HepG2 (cell line): ENCODE results near the gene CASKIN1. TPM values are rescaled to one million over a fixed set of nuclear protein-coding genes. Genes with fewer than 3 reads are reported as not detected.

ENCODE experiments used
- HIC2 ChIP-seq: sonication (generic); formaldehyde crosslinking; IDR thresholded peaks from 2 replicates; pipeline ENCODE4 v1.9.0; 2022; ENCODE audit warnings: low read depth, missing genetic modification reagents
- MED8 ChIP-seq: sonication (generic); formaldehyde crosslinking; IDR thresholded peaks from 2 replicates; pipeline ENCODE4 v1.8.1; 2023; ENCODE audit warnings: mild to moderate bottlenecking, missing genetic modification reagents; ENCODE audit not compliant: insufficient replicate concordance
- PAF1 ChIP-seq: IDR thresholded peaks from 2 replicates; pipeline ENCODE4 v1.6.1; 2016; ENCODE audit warnings: missing genetic modification reagents, missing compliant biosample characterization
- RFX1 ChIP-seq: fragments of 450-650 bp; IDR thresholded peaks from 2 replicates; pipeline ENCODE4 v1.6.1; 2017
- RNF2 ChIP-seq: fragments of 450-650 bp; conservative IDR thresholded peaks from 2 replicates; pipeline ENCODE4 v1.6.1; 2016; ENCODE audit warnings: low read depth
- RNF219 ChIP-seq: sonication (generic); formaldehyde crosslinking; IDR thresholded peaks from 2 replicates; pipeline ENCODE4 v1.5.0; 2020; ENCODE audit warnings: mild to moderate bottlenecking, missing genetic modification reagents
- SNAPC2 ChIP-seq: sonication (generic); formaldehyde crosslinking; IDR thresholded peaks from 2 replicates; pipeline ENCODE4 v1.8.1; 2022; ENCODE audit warnings: mild to moderate bottlenecking, missing genetic modification reagents
- TAF1 ChIP-seq: sonication (generic); formaldehyde crosslinking; IDR thresholded peaks from 2 replicates; pipeline ENCODE4 v1.4.0; 2020; ENCODE audit warnings: missing genetic modification reagents
- TCF7 ChIP-seq: sonication (generic); IDR thresholded peaks from 2 replicates; pipeline ENCODE4 v1.6.1; 2016; ENCODE audit warnings: antibody characterized with exemption, low read depth
- ZBTB44 ChIP-seq: sonication (generic); formaldehyde crosslinking; IDR thresholded peaks from 2 replicates; pipeline ENCODE4 v1.4.0; 2020; ENCODE audit warnings: missing genetic modification reagents
- ZKSCAN5 ChIP-seq: sonication (generic); formaldehyde crosslinking; IDR thresholded peaks from 2 replicates; pipeline ENCODE4 v1.5.1; 2020; ENCODE audit warnings: mild to moderate bottlenecking, missing genetic modification reagents
- ZNF430 ChIP-seq: sonication (generic); formaldehyde crosslinking; IDR thresholded peaks from 2 replicates; pipeline ENCODE4 v1.9.0; 2021; ENCODE audit warnings: mild to moderate bottlenecking, missing genetic modification reagents
- ZNF512 ChIP-seq: sonication (generic); formaldehyde crosslinking; IDR thresholded peaks from 2 replicates; pipeline ENCODE4 v1.4.0; 2020; ENCODE audit warnings: mild to moderate bottlenecking, missing genetic modification reagents
- ZNF713 ChIP-seq: sonication (generic); formaldehyde crosslinking; IDR thresholded peaks from 2 replicates; pipeline ENCODE4 v1.4.0; 2020; ENCODE audit warnings: mild to moderate bottlenecking, missing genetic modification reagents
- ZNF850 ChIP-seq: sonication (generic); formaldehyde crosslinking; conservative IDR thresholded peaks from 2 replicates; pipeline ENCODE4 v1.9.0; 2021; ENCODE audit warnings: mild to moderate bottlenecking, missing genetic modification reagents
- polyA plus RNA-seq, 8 experiments: library from polyadenylated mRNA; depleted of rRNA in 3 of 8; stranded (reverse) in 7 of 8; unstranded in 1 of 8; fragments of >200 nt; fragmentation: Illumina TruSeq in 4 of 8; extraction: Trizol in 4 of 8; gene quantifications; 2 replicates each; pipeline versions ENCODE4 v1.2.1 to v1.2.3, GENCODE V29; 2011 to 2016; ENCODE audit warnings: low read depth in 4 of 8, missing spikeins in 1 of 8, mixed read lengths in 1 of 8; ENCODE audit not compliant: insufficient read depth in 1 of 8
- total RNA-seq, 5 experiments: library from RNA; depleted of rRNA; stranded (reverse); fragments of >200 nt; fragmentation: Illumina TruSeq; extraction: Trizol; gene quantifications; 2 replicates each; pipeline ENCODE4 v1.2.3, GENCODE V29; 2016; ENCODE audit warnings: low read depth in 1 of 5
- TF ChIP-seq, protein P1 (sequence below): sonication (generic); formaldehyde crosslinking; IDR thresholded peaks from 2 replicates; pipeline ENCODE4 v1.5.1; 2020; ENCODE audit warnings: mild to moderate bottlenecking, missing genetic modification reagents, borderline replicate concordance

The CASKIN1 gene
- total and polyA plus RNA-seq, 2 of the 13 experiments (the other 11 are each of a cell fraction or from before 2014, with no cell fraction given), result 1.2 to 2.2 TPM

DNA sequence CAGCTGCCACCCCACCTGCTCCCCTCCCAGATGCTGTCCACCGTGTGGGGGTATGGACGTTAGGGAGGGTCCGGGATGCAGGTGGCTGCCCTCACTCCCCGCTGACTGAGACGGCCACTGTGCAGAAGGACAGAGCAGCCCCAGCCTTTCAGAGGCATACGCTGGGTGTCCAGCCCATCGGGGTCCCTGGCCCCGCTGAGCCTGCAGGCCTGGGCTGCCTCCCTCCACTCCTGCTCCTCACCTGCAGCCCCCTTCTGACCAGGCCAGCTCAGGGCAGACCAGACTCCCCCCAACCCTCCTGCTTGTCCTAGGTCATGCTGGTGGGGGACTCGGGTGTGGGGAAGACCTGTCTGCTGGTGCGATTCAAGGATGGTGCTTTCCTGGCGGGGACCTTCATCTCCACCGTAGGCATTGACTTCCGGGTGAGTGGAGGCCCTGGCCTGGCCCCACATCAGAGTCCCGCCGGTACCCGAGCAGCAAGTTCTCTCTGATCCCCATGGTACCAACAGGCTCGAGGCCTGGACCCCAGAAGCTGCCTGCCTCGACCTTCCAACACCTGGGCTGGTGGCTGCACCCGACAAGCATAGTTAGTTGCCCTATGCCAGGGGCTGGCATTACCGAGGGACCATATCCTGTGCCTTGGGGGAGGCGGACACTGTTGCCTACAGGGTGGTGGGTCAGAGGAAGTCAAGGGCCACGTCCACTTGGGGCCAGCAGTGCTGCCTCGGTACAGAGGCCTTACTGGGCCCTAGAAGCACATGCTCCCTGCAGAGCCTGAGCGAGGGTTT, 46.6 kb downstream of the CASKIN1 start (continued):
- no peak for TF ChIP-seq ZBTB44
- peak; percentile 10 for TF ChIP-seq MED8 (CRISPR knock-in tag)
- TF ChIP-seq TCF7, result 0 out of 2 replicates have a peak, but pooled peaks have one; percentile 10
- TF ChIP-seq ZKSCAN5, result no peak
- TF ChIP-seq ZNF430 (CRISPR knock-in tag), result no peak
- TF ChIP-seq RNF219 (CRISPR knock-in tag), result no peak
- TF ChIP-seq ZNF850 (CRISPR knock-in tag), result no peak
- no peak for TF ChIP-seq SNAPC2 (CRISPR knock-in tag)
- TF ChIP-seq ZNF512 (CRISPR knock-in tag), result 0 out of 2 replicates have a peak, but pooled peaks have one; percentile 24
- no peak for TF ChIP-seq RFX1
- TF ChIP-seq ZNF713 (CRISPR knock-in tag), result no peak
- no peak for TF ChIP-seq TAF1
- TF ChIP-seq, protein P1, sequence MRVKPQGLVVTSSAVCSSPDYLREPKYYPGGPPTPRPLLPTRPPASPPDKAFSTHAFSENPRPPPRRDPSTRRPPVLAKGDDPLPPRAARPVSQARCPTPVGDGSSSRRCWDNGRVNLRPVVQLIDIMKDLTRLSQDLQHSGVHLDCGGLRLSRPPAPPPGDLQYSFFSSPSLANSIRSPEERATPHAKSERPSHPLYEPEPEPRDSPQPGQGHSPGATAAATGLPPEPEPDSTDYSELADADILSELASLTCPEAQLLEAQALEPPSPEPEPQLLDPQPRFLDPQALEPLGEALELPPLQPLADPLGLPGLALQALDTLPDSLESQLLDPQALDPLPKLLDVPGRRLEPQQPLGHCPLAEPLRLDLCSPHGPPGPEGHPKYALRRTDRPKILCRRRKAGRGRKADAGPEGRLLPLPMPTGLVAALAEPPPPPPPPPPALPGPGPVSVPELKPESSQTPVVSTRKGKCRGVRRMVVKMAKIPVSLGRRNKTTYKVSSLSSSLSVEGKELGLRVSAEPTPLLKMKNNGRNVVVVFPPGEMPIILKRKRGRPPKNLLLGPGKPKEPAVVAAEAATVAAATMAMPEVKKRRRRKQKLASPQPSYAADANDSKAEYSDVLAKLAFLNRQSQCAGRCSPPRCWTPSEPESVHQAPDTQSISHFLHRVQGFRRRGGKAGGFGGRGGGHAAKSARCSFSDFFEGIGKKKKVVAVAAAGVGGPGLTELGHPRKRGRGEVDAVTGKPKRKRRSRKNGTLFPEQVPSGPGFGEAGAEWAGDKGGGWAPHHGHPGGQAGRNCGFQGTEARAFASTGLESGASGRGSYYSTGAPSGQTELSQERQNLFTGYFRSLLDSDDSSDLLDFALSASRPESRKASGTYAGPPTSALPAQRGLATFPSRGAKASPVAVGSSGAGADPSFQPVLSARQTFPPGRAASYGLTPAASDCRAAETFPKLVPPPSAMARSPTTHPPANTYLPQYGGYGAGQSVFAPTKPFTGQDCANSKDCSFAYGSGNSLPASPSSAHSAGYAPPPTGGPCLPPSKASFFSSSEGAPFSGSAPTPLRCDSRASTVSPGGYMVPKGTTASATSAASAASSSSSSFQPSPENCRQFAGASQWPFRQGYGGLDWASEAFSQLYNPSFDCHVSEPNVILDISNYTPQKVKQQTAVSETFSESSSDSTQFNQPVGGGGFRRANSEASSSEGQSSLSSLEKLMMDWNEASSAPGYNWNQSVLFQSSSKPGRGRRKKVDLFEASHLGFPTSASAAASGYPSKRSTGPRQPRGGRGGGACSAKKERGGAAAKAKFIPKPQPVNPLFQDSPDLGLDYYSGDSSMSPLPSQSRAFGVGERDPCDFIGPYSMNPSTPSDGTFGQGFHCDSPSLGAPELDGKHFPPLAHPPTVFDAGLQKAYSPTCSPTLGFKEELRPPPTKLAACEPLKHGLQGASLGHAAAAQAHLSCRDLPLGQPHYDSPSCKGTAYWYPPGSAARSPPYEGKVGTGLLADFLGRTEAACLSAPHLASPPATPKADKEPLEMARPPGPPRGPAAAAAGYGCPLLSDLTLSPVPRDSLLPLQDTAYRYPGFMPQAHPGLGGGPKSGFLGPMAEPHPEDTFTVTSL (CRISPR knock-in tag), result no peak
- peak; percentile 38 for TF ChIP-seq HIC2 (CRISPR knock-in tag)
- TF ChIP-seq PAF1 (CRISPR knock-in tag), result peak; percentile 94
- 0 out of 2 replicates have a peak, but pooled peaks have one; percentile 47 for TF ChIP-seq RNF2
